GM12878 (cell line): ENCODE data around the gene C16orf74. TPM values are rescaled to one million over a fixed set of nuclear protein-coding genes. Genes with fewer than 3 reads are reported as not detected.

ENCODE experiments used
- ATAC-seq: fragments of 200-7000 bp; cut with Tn5 transposase; 3 replicates; pipeline ENCODE4 v1.9.1; 2020; ENCODE audit warnings: mild to moderate bottlenecking, moderate library complexity
- BruUV-seq: library from RNA; stranded (reverse); fragments of 400-500 nt; replicated peaks from 2 replicates; lab custom pipeline; 2021; lab: Mats Ljungman, UMichigan
- CTCF ChIA-PET: fragments of 300-600 bp; sonication (Branson Sonifier 250); formaldehyde crosslinking; extraction: SDS; loops from one replicate; lab custom pipeline; 2021; ENCODE audit warnings: inconsistent platforms; lab: Yijun Ruan, JAX
- POLR2A ChIA-PET: fragments of 350-600 bp; formaldehyde crosslinking; extraction: SDS; loops from one replicate; lab custom pipeline; 2021; ENCODE audit warnings: inconsistent platforms; lab: Charles Lee
- RAD21 ChIA-PET: fragments of 300-600 bp; sonication (Branson Sonifier 250); formaldehyde crosslinking; loops from one replicate; lab custom pipeline; 2023; ENCODE audit warnings: antibody characterized with exemption; ENCODE audit not compliant: unreplicated experiment; lab: Charles Lee
- SMC1A ChIA-PET: fragments of 300-600 bp; sonication (Branson Sonifier 250); formaldehyde crosslinking; loops from one replicate; lab custom pipeline; 2023; ENCODE audit not compliant: unreplicated experiment, uncharacterized antibody; lab: Charles Lee
- DNase-seq: peaks from one replicate; pipeline ENCODE4 v3.0.0-alpha.2; 2011; ENCODE audit warnings: low read depth, low spot score
- FAIRE-seq: peaks from 3 replicates; lab custom pipeline; 2011; peaks lifted over from hg19 to GRCh38; lab: Jason Lieb, UNC
- H2AFZ ChIP-seq: 2 replicates; pipeline ENCODE4 v1.6.0; 2011; ENCODE audit warnings: low read depth, low read length, control low read depth; ENCODE audit not compliant: control insufficient read depth
- H3K27ac ChIP-seq: 2 replicates; pipeline ENCODE4 v1.5.1; 2011; ENCODE audit warnings: control low read depth; ENCODE audit not compliant: control insufficient read depth, insufficient read depth
- H3K27me3 ChIP-seq, 2 experiments: replicated peaks in 1 of 2; 2 replicates each; pipeline versions ENCODE4 v1.6.0 to v1.6.1; 2011; ENCODE audit warnings: low read length in 1 of 2; ENCODE audit not compliant: control insufficient read depth in 2 of 2, insufficient read depth in 2 of 2
- H3K36me3 ChIP-seq, 2 experiments: 2 replicates each; pipeline ENCODE4 v1.5.1; 2011; ENCODE audit warnings: low read length in 1 of 2; ENCODE audit not compliant: control insufficient read depth in 2 of 2, insufficient read depth in 2 of 2
- H3K4me1 ChIP-seq: 2 replicates; pipeline ENCODE4 v1.6.1; 2011; ENCODE audit warnings: mild to moderate bottlenecking, low read length, moderate library complexity, mixed read lengths; ENCODE audit not compliant: control insufficient read depth, insufficient read depth
- H3K4me2 ChIP-seq: 2 replicates; pipeline ENCODE4 v1.6.0; 2011; ENCODE audit warnings: control low read depth; ENCODE audit not compliant: control insufficient read depth, insufficient read depth
- H3K4me3 ChIP-seq: fragments of 200-600 bp; sonication (generic); 2 replicates; pipeline ENCODE4 v1.5.1; 2016
- H3K79me2 ChIP-seq: 2 replicates; pipeline ENCODE4 v1.6.0; 2011; ENCODE audit warnings: low read length; ENCODE audit not compliant: control insufficient read depth, insufficient read depth
- H3K9ac ChIP-seq: 2 replicates; pipeline ENCODE4 v1.8.0; 2011; ENCODE audit warnings: low read length, control low read depth, mixed read lengths; ENCODE audit not compliant: control insufficient read depth, insufficient read depth
- H3K9me3 ChIP-seq: replicated peaks from 3 replicates; pipeline ENCODE4 v1.5.1; 2011; ENCODE audit warnings: mild to moderate bottlenecking, low read length; ENCODE audit not compliant: control insufficient read depth, insufficient read depth
- H4K20me1 ChIP-seq: 2 replicates; pipeline ENCODE4 v1.6.0; 2011; ENCODE audit not compliant: control insufficient read depth, insufficient read depth
- CBFB ChIP-seq: IDR thresholded peaks from 2 replicates; pipeline ENCODE4 v1.6.1; 2016; ENCODE audit warnings: antibody characterized with exemption, low read depth
- CHD2 ChIP-seq: IDR thresholded peaks from 2 replicates; pipeline ENCODE4 v1.6.1; 2011; ENCODE audit warnings: low read depth, low read length, improper control_type of control experiment, borderline replicate concordance
- EGR1 ChIP-seq, 2 experiments: IDR thresholded peaks; 1 replicate in 1 of 2; 2 replicates in 1 of 2; pipeline ENCODE4 v1.6.1; 2011 to 2012; ENCODE audit warnings: low read depth in 2 of 2, low read length in 2 of 2, borderline replicate concordance in 1 of 2, mild to moderate bottlenecking in 1 of 2, moderate library complexity in 1 of 2
- KLF5 ChIP-seq: fragments of 450-650 bp; IDR thresholded peaks from 2 replicates; pipeline ENCODE4 v1.6.1; 2014; ENCODE audit warnings: mild to moderate bottlenecking; ENCODE audit not compliant: partially characterized antibody
- MEF2B ChIP-seq: fragments of 450-650 bp; IDR thresholded peaks from 2 replicates; pipeline ENCODE4 v1.6.1; 2018; ENCODE audit warnings: mild to moderate bottlenecking, moderate library complexity; ENCODE audit not compliant: partially characterized antibody, poor library complexity, severe bottlenecking
- MXI1 ChIP-seq: fragments of 150-350 bp; IDR thresholded peaks from 2 replicates; pipeline ENCODE4 v1.6.1; 2011; ENCODE audit warnings: low read depth, mild to moderate bottlenecking, inconsistent platforms, low read length, improper control_type of control experiment
- POLR2A ChIP-seq: IDR thresholded peaks from 2 replicates; pipeline ENCODE4 v1.6.1; 2011; ENCODE audit warnings: low read depth, mild to moderate bottlenecking, low read length
- RBBP5 ChIP-seq: fragments of 200-600 bp; sonication (generic); conservative IDR thresholded peaks from 2 replicates; pipeline ENCODE4 v1.6.1; 2016
- SIX5 ChIP-seq: IDR thresholded peaks from 2 replicates; pipeline ENCODE4 v1.6.1; 2011; ENCODE audit warnings: mild to moderate bottlenecking, low read depth, low read length, moderate library complexity; ENCODE audit not compliant: severe bottlenecking
- ZNF24 ChIP-seq: fragments of 450-650 bp; IDR thresholded peaks from 2 replicates; pipeline ENCODE4 v1.6.1; 2017; ENCODE audit warnings: antibody characterized with exemption, mild to moderate bottlenecking
- ZNF687 ChIP-seq: fragments of 450-650 bp; IDR thresholded peaks from 2 replicates; pipeline ENCODE4 v1.6.1; 2017; ENCODE audit warnings: mild to moderate bottlenecking, moderate library complexity
- WGBS: methylation state at CpG from one replicate; pipeline ENCODE4 v1.1.6; 2016; ENCODE audit warnings: low lambda C conversion rate; ENCODE audit not compliant: insufficient replicate concordance, insufficient coverage; ENCODE audit errors: missing lambda C conversion rate; 5-methylcytosine and 5-hydroxymethylcytosine counted together
- in situ Hi-C: fragments of 300-500 bp; cut with MboI; formaldehyde crosslinking; loops from 9 replicates; pipeline ENCODE4 v1.14.3; 2018; ENCODE audit warnings: mixed read lengths
- intact Hi-C: fragments of 100-400 bp; cut with micrococcal nuclease; formaldehyde crosslinking; loops from one replicate; pipeline ENCODE4 v1.14.2; 2022; ENCODE audit not compliant: unreplicated experiment
- polyA plus RNA-seq, 11 experiments: library from polyadenylated mRNA; depleted of rRNA in 4 of 11; unstranded in 6 of 11; stranded (reverse) in 5 of 11; fragments of >200 nt; fragmentation: Nextera tagmentation in 4 of 11; fragmentation: Illumina TruSeq in 1 of 11; extraction: Ambion mirVana in 4 of 11; extraction: Trizol in 1 of 11; gene quantifications; 1 replicate in 1 of 11; 2 replicates in 10 of 11; pipeline versions ENCODE4 v1.2.1 to v1.2.3, GENCODE V29; 2011 to 2016; ENCODE audit warnings: inconsistent platforms in 2 of 11, missing spikeins in 2 of 11, low read depth in 1 of 11
- total RNA-seq, 4 experiments: library from RNA; depleted of rRNA in 3 of 4; stranded (reverse); fragments of >200 nt in 3 of 4; fragmentation: Illumina TruSeq in 1 of 4; extraction: Trizol in 1 of 4; gene quantifications; 2 replicates each; pipeline versions ENCODE4 v1.2.1 to v1.2.3, GENCODE V29; 2013 to 2021

C16orf74 gene
- total and polyA plus RNA-seq, 10 of the 15 experiments (the other 5 are each of a cell fraction or from before 2014, with no cell fraction given), result 0.23 to 20.1 (median 6.8) TPM

GRCh38 chr16:85674418-85674755 is 76.5 kb downstream of the C16orf74 start:
- no peak for TF ChIP-seq ZNF24
- no peak for TF ChIP-seq CHD2
- no peak for TF ChIP-seq MXI1
- no peak for TF ChIP-seq KLF5
- no peak for TF ChIP-seq EGR1 (IDR thresholded peaks at IDR 0.05; ENCODE audit: borderline replicate concordance in 1 of 2, low read depth in 2 of 2, low read length in 2 of 2)
- TF ChIP-seq MEF2B, result no peak
- no peak for TF ChIP-seq ZNF687
- no peak for TF ChIP-seq RBBP5
- TF ChIP-seq POLR2A, result no peak
- TF ChIP-seq SIX5, result no peak
- no peak for TF ChIP-seq CBFB
- Histone ChIP-seq H3K27me3 (no peaks in the 10 kb centered on the region), H3K9me3 (no peaks in the 10 kb centered on the region), H3K4me1 (peaks cover 12% of the 10 kb centered on the region), H3K79me2 (no peaks in the 10 kb centered on the region), H2AFZ (no peak overlapping the region), H3K9ac (no peak overlapping the region), H3K4me2 (no peak overlapping the region), H4K20me1 (peaks cover 2% of the 10 kb centered on the region; the same call in 1 of the 2 replicates), H3K27ac (no peak overlapping the region), H3K36me3 (peaks cover 33 to 40% of the 10 kb centered on the region in 2 experiments), H3K4me3 (no peak overlapping the region)
- WGBS, result 96% methylated on average over 4 of the region's 4 CpGs
- in situ Hi-C loops (no loop called here), intact Hi-C loops (no loop called here)
- RAD21 ChIA-PET, result no interaction called here
- DNase-seq, result no peak
- BruUV-seq, result no TSS peak
- POLR2A ChIA-PET, result no interaction called here
- no peak for FAIRE-seq
- ATAC-seq, result no peak
- SMC1A ChIA-PET, result interaction anchor here (1.5 to 3.3 kb wide), 3 partner anchors 9 to 86 kb away, joined by 3 to 11 read pairs (median 9); no protein-coding TSS in a partner anchor
- CTCF ChIA-PET, result interaction anchor here (1.2 to 5.5 kb wide), 4 partner anchors 10 to 233 kb away, joined by 3 to 36 read pairs (median 4); no protein-coding TSS in a partner anchor
